Stimulated activated CD4-positive, alpha-beta T cell treated with anti-CD3 and anti-CD28 coated beads, Interleukin-4, amount 100 ng/mL, for 1 hour (primary cell): Measurements from ENCODE around the gene CCDC88C.
"Not testable (repeated sequence)": the region's sequence is repeated elsewhere in the genome, so short reads cannot be mapped to it uniquely, and the experiment has no call there.

ENCODE experiments used
- DNase-seq: peaks from one replicate; pipeline ENCODE4 v3.0.0-alpha.2; 2020

The CCDC88C gene

GRCh38 chr14:91261986-91262549, 155.6 kb downstream of the CCDC88C start:
- no peak for DNase-seq

GRCh38 chr14:91261115-91261514, 156.5 kb downstream of the CCDC88C start:
- no peak for DNase-seq

GRCh38 chr14:91258876-91259275, 158.7 kb downstream of the CCDC88C start:
- DNase-seq = no peak

- DNase-seq = no peak
Observed at GRCh38 chr14:91258011-91258618, 159.5 kb downstream of the CCDC88C start.

GRCh38 chr14:91257328-91258010, 160.2 kb downstream of the CCDC88C start:
- DNase-seq = no peak

GRCh38 chr14:91256661-91257060, 161.0 kb downstream of the CCDC88C start:
- no peak for DNase-seq

GRCh38 chr14:91255026-91255695, 162.5 kb downstream of the CCDC88C start:
- no peak for DNase-seq

GRCh38 chr14:91254461-91254860, 163.2 kb downstream of the CCDC88C start:
- no peak for DNase-seq

GRCh38 chr14:91253795-91254323, 163.8 kb downstream of the CCDC88C start:
- no peak for DNase-seq

GRCh38 chr14:91252871-91253794, 164.5 kb downstream of the CCDC88C start:
- peak; percentile 59 for DNase-seq

GRCh38 chr14:91250912-91251311, 166.7 kb downstream of the CCDC88C start:
- DNase-seq = no peak

- no peak for DNase-seq
Observed at GRCh38 chr14:91249841-91250616, 167.6 kb downstream of the CCDC88C start.

- peak; percentile 61 for DNase-seq
Observed at GRCh38 chr14:91246051-91246852, 171.4 kb downstream of the CCDC88C start.

GRCh38 chr14:91245616-91246015, 172.0 kb downstream of the CCDC88C start:
- DNase-seq = not testable (repeated sequence)

- DNase-seq = peak; percentile 64
Observed at GRCh38 chr14:91245029-91245428, 172.6 kb downstream of the CCDC88C start.

GRCh38 chr14:91244501-91244901, 173.1 kb downstream of the CCDC88C start, which contains the start of gene GPR68:
Gene GPR68, minus strand, starts transcription at chr14:91244704. Its CDS starts 9,654 bp downstream, at chr14:91235050.
- DNase-seq = no peak

GRCh38 chr14:91243074-91243471, 174.5 kb downstream of the CCDC88C start:
- no peak for DNase-seq

- DNase-seq = no peak
Observed at GRCh38 chr14:91242635-91243034, 175.0 kb downstream of the CCDC88C start.

GRCh38 chr14:91241863-91242262, 175.8 kb downstream of the CCDC88C start:
- no peak for DNase-seq

GRCh38 chr14:91238661-91239060, 179.0 kb downstream of the CCDC88C start:
- DNase-seq = no peak

GRCh38 chr14:91238085-91238484, 179.5 kb downstream of the CCDC88C start:
- DNase-seq = no peak
